Astrocyte (in vitro differentiated cells and primary cell): ENCODE measurements around the gene CLPX.

Experiments
- EZH2 ChIP-seq: IDR thresholded peaks from 2 replicates; pipeline ENCODE4 v1.6.1; 2012; ENCODE audit warnings: mild to moderate bottlenecking, low read length, inconsistent platforms; ENCODE audit not compliant: insufficient read depth
- TF ChIP-seq, protein P1 (sequence below): IDR thresholded peaks from 2 replicates; pipeline ENCODE4 v1.5.1; 2011; ENCODE audit warnings: low read depth, mild to moderate bottlenecking, inconsistent platforms, low read length, moderate library complexity; ENCODE audit not compliant: insufficient read depth

DNA sequence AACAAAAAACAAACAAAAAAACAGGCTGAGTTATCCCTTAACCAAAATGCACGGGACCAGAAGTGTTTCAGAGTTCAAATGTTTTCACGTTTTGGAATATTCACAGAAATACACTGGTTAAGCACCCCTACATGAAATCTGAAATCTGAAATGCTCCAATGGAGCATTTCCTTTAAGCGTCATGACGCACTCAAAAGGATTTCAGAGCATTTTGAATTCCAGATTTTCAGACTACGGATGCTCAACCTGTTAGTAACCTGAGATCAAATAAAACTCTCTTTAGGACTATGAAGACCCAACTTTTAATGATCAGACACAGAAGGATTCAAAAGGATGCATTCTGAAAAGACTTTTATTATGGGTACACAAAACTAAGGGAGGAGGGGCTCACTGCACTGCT, 9.6 kb downstream of the CLPX start:
- TF ChIP-seq, protein P1, sequence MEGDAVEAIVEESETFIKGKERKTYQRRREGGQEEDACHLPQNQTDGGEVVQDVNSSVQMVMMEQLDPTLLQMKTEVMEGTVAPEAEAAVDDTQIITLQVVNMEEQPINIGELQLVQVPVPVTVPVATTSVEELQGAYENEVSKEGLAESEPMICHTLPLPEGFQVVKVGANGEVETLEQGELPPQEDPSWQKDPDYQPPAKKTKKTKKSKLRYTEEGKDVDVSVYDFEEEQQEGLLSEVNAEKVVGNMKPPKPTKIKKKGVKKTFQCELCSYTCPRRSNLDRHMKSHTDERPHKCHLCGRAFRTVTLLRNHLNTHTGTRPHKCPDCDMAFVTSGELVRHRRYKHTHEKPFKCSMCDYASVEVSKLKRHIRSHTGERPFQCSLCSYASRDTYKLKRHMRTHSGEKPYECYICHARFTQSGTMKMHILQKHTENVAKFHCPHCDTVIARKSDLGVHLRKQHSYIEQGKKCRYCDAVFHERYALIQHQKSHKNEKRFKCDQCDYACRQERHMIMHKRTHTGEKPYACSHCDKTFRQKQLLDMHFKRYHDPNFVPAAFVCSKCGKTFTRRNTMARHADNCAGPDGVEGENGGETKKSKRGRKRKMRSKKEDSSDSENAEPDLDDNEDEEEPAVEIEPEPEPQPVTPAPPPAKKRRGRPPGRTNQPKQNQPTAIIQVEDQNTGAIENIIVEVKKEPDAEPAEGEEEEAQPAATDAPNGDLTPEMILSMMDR, result no peak
- no peak for TF ChIP-seq EZH2
